ENCODE data around the gene ZNF268. TPM values are rescaled to one million over a fixed set of nuclear protein-coding genes. Genes with fewer than 3 reads are reported as not detected.

Gene ZNF268
- total RNA-seq, 1 experiment from 2014 or later: 38.2 TPM

DNA sequence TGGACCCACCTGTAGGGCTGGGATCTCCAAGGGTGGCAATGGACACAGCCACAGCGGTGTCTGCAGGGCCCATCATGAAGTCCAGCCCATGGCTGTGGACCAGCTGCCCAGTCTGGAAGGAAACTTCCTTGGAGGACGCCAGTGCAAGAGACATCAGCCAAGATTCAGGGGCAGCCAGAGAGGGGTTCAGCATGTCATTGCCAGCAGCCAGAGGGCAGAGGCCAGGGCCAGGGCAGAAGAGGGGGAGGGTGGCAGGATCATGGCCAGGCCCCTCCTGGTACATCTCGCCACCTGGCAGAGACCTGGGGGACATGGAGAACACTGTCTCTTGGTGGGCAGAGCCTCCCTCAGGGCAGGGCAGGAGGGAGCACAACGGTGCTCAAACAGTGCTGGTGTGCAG lies 44.2 kb downstream of the ZNF268 start:
- H2BK120ac ChIP-seq (ENCODE audit: low read depth, low read length, poor library complexity, severe bottlenecking): no peak overlapping the region
- no peaks in the 10 kb centered on the region for H3K4me1 Mint-ChIP-seq

More for the DNA sequence above, 44.2 kb downstream of the ZNF268 start:
- no peak overlapping the region for H3K23ac ChIP-seq (ENCODE audit: insufficient read length, low read depth, low read length)
- no peak for DNase-seq
- no peak overlapping the region for H2BK20ac ChIP-seq (ENCODE audit: low read depth, low read length, poor library complexity, severe bottlenecking)
- no peaks in the 10 kb centered on the region for H3K4me1 ChIP-seq (ENCODE audit: insufficient read depth, low read length)
- H3K9me3 ChIP-seq (ENCODE audit: control insufficient read depth, low read depth, low read length): peaks cover 76% of the 10 kb centered on the region
- H3K79me1 ChIP-seq (ENCODE audit: insufficient read depth, low read depth, low read length, poor library complexity, severe bottlenecking): no peaks in the 10 kb centered on the region
- Mint-ChIP-seq H3K36me3 (ENCODE audit: insufficient read depth in 1 of 3, low read depth in 3 of 3) (peaks cover 24 to 46% (median 26%) of the 10 kb centered on the region in 3 experiments; a peak in 6 of 7 replicates), H3K4me3 (no peak overlapping the region), H3K27ac (no peak overlapping the region), H3K9me3 (peaks cover 88 to 94% of the 10 kb centered on the region in 2 experiments), H3K27me3 (ENCODE audit: low read depth) (peaks cover 4% of the 10 kb centered on the region)
- no peak overlapping the region for H2BK12ac ChIP-seq (ENCODE audit: insufficient read length, low read depth, low read length)
- H2BK15ac ChIP-seq (ENCODE audit: low read depth, low read length): no peak overlapping the region
- no peaks in the 10 kb centered on the region for H3K79me2 ChIP-seq (ENCODE audit: insufficient read depth, low read length)
- H3K27ac ChIP-seq (ENCODE audit: insufficient read length, low read depth, low read length): no peak overlapping the region
- no peak overlapping the region for H4K5ac ChIP-seq (ENCODE audit: insufficient read length, low read depth, low read length)
- H3K9ac ChIP-seq (ENCODE audit: extremely low read depth, insufficient read length, low read length): no peak overlapping the region
- H3K18ac ChIP-seq (ENCODE audit: insufficient read length, low read depth, low read length): no peak overlapping the region
- H2AK5ac ChIP-seq (ENCODE audit: insufficient read length, low read length): no peak overlapping the region
- H4K20me1 ChIP-seq (ENCODE audit: control insufficient read depth, insufficient read depth, insufficient read length): no peaks in the 10 kb centered on the region
- H3K14ac ChIP-seq (ENCODE audit: insufficient read depth, low read length): no peak overlapping the region
- no peaks in the 10 kb centered on the region for H3K23me2 ChIP-seq (ENCODE audit: insufficient read length, low read depth, low read length, poor library complexity, severe bottlenecking)
- H3T11ph ChIP-seq (ENCODE audit: low read length): no peak overlapping the region
- no CpG with 5 or more reads among the region's 4 CpGs for WGBS (ENCODE audit: extremely low coverage, insufficient read length, low lambda C conversion rate)
- no peak overlapping the region for H2BK5ac ChIP-seq (ENCODE audit: insufficient read length, low read length)
- no peak overlapping the region for H3K4ac ChIP-seq (ENCODE audit: low read depth, low read length)
- TF ChIP-seq, protein P1, sequence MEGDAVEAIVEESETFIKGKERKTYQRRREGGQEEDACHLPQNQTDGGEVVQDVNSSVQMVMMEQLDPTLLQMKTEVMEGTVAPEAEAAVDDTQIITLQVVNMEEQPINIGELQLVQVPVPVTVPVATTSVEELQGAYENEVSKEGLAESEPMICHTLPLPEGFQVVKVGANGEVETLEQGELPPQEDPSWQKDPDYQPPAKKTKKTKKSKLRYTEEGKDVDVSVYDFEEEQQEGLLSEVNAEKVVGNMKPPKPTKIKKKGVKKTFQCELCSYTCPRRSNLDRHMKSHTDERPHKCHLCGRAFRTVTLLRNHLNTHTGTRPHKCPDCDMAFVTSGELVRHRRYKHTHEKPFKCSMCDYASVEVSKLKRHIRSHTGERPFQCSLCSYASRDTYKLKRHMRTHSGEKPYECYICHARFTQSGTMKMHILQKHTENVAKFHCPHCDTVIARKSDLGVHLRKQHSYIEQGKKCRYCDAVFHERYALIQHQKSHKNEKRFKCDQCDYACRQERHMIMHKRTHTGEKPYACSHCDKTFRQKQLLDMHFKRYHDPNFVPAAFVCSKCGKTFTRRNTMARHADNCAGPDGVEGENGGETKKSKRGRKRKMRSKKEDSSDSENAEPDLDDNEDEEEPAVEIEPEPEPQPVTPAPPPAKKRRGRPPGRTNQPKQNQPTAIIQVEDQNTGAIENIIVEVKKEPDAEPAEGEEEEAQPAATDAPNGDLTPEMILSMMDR (conservative IDR thresholded peaks at IDR 0.05): no peak
- no peak overlapping the region for H4K91ac ChIP-seq (ENCODE audit: insufficient read length, low read depth, low read length)
- H2AFZ ChIP-seq (ENCODE audit: low read length): no peak overlapping the region
- H3K27me3 ChIP-seq (ENCODE audit: insufficient read depth, low read length): no peaks in the 10 kb centered on the region
- no peak overlapping the region for H3K56ac ChIP-seq (ENCODE audit: insufficient read length, low read depth, low read length)
- no peak overlapping the region for H4K8ac ChIP-seq (replicated peaks; ENCODE audit: insufficient read length, low read depth, low read length)
- H3K4me2 ChIP-seq (ENCODE audit: insufficient read depth, insufficient read length, low read length): no peak overlapping the region
